ENCODE results near the gene DNAJC2. TPM values are rescaled to one million over a fixed set of nuclear protein-coding genes. Genes with fewer than 3 reads are reported as not detected.
"Not testable (repeated sequence)": the region's sequence is repeated elsewhere in the genome, so short reads cannot be mapped to it uniquely, and the experiment has no call there.

The DNAJC2 gene
- total RNA-seq, 1 experiment from 2014 or later: 39.1 TPM

GRCh38 chr7:103278195-103278594 lies 66.4 kb downstream of the DNAJC2 start:
- DNase-seq (ENCODE audit: extremely low read depth, low read depth): not testable (repeated sequence)

- DNase-seq (ENCODE audit: extremely low read depth, low read depth): not testable (repeated sequence)
These were observed 69.7 kb downstream of the DNAJC2 start for GRCh38 chr7:103274867-103275266.

GRCh38 chr7:103273374-103273773 lies 71.2 kb downstream of the DNAJC2 start:
- not testable (repeated sequence) for DNase-seq (ENCODE audit: extremely low read depth, low read depth)

- DNase-seq (ENCODE audit: extremely low read depth, low read depth): not testable (repeated sequence)
These were observed 78.3 kb downstream of the DNAJC2 start for GRCh38 chr7:103266229-103266628.

DNA sequence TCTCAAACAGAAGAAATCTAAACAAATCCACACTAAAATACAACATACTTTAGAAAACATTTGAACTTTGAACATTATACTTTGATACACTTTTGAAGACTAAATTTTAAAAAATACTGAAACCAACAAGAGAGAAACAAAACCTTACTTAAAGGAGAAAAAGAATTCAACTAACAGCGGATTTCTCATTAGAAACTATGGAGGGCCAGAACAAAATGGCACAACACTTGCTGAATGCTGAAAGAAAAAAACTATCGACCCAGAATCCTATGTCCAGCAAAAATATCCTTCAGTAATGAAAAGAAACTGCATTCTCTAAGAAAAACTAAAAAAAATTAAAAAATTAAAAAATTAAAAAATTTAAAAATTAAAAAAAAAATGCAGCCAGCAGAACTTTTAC lies 80.5 kb downstream of the DNAJC2 start:
- DNase-seq (ENCODE audit: extremely low read depth, low read depth): not testable (repeated sequence)

Small RNA genes lying within 50 kb of the gene (small RNA-seq; reads per million reads assigned to genes)
- gene RPS29P16: 0.02 to 0.35 reads per million in 2 experiments

Other genes starting within 250 kb of the DNAJC2 start
- gene NAPEPLD, start 195.7 kb downstream of the DNAJC2 start, total RNA-seq (2014; rRNA removed; shearing (Covaris generic)): 5.5 and 6.7 TPM in 2 replicates
- gene PMPCB, start 47.3 kb downstream of the DNAJC2 start, total RNA-seq (2014; rRNA removed; shearing (Covaris generic)): 85.4 and 105 TPM in 2 replicates
- 190 and 244 TPM in 2 replicates for gene PSMC2, start 2.9 kb upstream of the DNAJC2 start, total RNA-seq (2014; rRNA removed; shearing (Covaris generic))
- gene SLC26A5, start 101.4 kb upstream of the DNAJC2 start, total RNA-seq (2014; rRNA removed; shearing (Covaris generic)): not detected in 2 replicates

Data from NCI-H460 (cell line).